Measurements from ENCODE around the gene TMEM132C. TPM values are rescaled to one million over a fixed set of nuclear protein-coding genes. Genes with fewer than 3 reads are reported as not detected.

Gene TMEM132C
- total RNA-seq, 6 experiments from 2014 or later = 0.04 to 0.19 (median 0.06) TPM; not detected in 3

DNA sequence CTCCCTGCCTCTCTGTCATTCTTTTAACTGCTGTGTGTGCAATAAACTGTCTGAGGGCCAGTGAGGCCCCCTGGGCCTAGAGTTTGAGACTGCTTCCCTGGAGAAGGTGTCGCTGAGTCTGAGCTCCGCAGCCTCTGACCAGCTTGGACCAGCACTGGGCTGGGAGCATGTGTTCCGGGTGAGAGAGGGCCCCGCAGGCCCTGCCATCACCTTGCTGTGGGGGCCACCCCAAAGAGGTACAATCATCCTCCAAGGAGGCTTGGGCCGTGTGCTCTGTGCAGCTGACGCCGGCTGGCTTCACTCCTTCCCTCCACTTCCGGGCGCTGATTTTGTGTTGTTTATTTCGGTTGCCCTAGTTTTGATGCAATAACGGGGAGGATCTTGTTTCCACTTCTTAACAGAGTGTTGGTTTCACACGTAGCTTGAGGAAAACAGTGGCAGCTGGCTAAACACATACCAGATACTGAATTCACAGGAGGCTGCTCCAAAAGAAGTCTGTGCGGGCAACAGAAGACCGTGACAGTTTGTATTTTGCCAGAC lies 121.6 kb downstream of the TMEM132C start:
- WGBS (ENCODE audit: insufficient coverage, low coverage, low lambda C conversion rate, missing lambda C conversion rate) = 40% methylated on average over 9 of the region's 14 CpGs
- Histone ChIP-seq H3K4me1 (no peaks in the 10 kb centered on the region), H3K9me3 (no peaks in the 10 kb centered on the region), H3K27ac (no peak overlapping the region), H3K27me3 (no peaks in the 10 kb centered on the region), H3K36me3 (no peaks in the 10 kb centered on the region), H3K4me3 (no peak overlapping the region)
- TF ChIP-seq, protein P1, sequence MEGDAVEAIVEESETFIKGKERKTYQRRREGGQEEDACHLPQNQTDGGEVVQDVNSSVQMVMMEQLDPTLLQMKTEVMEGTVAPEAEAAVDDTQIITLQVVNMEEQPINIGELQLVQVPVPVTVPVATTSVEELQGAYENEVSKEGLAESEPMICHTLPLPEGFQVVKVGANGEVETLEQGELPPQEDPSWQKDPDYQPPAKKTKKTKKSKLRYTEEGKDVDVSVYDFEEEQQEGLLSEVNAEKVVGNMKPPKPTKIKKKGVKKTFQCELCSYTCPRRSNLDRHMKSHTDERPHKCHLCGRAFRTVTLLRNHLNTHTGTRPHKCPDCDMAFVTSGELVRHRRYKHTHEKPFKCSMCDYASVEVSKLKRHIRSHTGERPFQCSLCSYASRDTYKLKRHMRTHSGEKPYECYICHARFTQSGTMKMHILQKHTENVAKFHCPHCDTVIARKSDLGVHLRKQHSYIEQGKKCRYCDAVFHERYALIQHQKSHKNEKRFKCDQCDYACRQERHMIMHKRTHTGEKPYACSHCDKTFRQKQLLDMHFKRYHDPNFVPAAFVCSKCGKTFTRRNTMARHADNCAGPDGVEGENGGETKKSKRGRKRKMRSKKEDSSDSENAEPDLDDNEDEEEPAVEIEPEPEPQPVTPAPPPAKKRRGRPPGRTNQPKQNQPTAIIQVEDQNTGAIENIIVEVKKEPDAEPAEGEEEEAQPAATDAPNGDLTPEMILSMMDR (IDR thresholded peaks at IDR 0.05) = no peak
- TF ChIP-seq POLR2A (IDR thresholded peaks at IDR 0.05) = no peak
- intact Hi-C loops (cut with DNase I) = no loop called here
- no peak for DNase-seq
- no peak for ATAC-seq

DNA sequence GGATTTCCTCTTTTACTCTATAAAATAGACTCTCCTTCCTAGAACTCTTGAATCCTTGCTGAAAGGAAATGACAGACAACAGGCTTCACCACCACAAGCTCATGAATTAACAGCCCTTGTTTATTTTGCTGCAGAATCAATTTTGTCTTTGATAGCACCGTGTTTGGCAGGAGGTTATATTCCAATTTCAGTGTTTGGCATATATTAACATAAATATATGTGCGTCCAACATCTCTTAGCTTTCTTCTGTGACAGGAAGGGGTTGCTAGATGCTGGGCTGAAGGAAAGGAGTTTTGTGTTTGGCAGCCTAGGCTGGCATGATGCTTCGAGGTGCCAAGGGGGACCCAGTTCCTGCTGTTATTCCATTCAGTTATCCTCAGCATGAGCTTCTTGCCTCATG lies 126.4 kb downstream of the TMEM132C start:
- TF ChIP-seq POLR2A (IDR thresholded peaks at IDR 0.05) = no peak
- TF ChIP-seq, protein P1 (IDR thresholded peaks at IDR 0.05) = no peak
- no peak overlapping the region for H3K27ac ChIP-seq
- no peaks in the 10 kb centered on the region for H3K36me3 ChIP-seq
- no peaks in the 10 kb centered on the region for H3K4me1 ChIP-seq
- H3K9me3 ChIP-seq = no peaks in the 10 kb centered on the region
- DNase-seq = no peak
- 56% methylated on average over 3 of the region's 3 CpGs for WGBS (ENCODE audit: insufficient coverage, low coverage, low lambda C conversion rate, missing lambda C conversion rate)
- ATAC-seq = no peak
- intact Hi-C loops (cut with DNase I) = no loop called here
- no peaks in the 10 kb centered on the region for H3K27me3 ChIP-seq
- H3K4me3 ChIP-seq = no peak overlapping the region

DNA sequence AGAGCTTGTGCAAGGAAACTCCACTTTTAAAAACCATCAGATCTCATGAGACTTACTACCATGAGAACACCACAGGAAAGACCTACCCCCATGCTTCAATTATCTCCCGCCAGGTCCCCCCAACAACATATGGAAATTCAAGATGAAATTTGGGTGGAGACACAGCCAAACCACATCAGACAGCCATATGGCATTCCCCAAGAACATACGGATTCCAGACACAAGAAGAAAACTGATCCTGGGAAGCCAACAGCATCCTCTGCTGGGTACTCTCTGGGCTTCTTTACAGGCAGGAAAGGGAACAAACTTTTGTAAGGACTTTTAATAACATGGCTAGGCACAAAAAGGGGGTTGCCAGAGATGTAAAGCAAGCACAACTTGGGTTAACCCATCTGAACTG lies 127.2 kb downstream of the TMEM132C start:
- Histone ChIP-seq H3K4me1 (no peaks in the 10 kb centered on the region), H3K4me3 (no peak overlapping the region), H3K36me3 (no peaks in the 10 kb centered on the region), H3K27me3 (no peaks in the 10 kb centered on the region), H3K27ac (no peak overlapping the region), H3K9me3 (no peaks in the 10 kb centered on the region)
- DNase-seq (no peak), ATAC-seq (no peak)
- WGBS (ENCODE audit: insufficient coverage, low coverage, low lambda C conversion rate, missing lambda C conversion rate) = 81% methylated on average over 2 of the region's 2 CpGs
- no peak for TF ChIP-seq POLR2A (IDR thresholded peaks at IDR 0.05)
- TF ChIP-seq, protein P1 (IDR thresholded peaks at IDR 0.05) = no peak
- intact Hi-C loops (cut with DNase I) = no loop called here

DNA sequence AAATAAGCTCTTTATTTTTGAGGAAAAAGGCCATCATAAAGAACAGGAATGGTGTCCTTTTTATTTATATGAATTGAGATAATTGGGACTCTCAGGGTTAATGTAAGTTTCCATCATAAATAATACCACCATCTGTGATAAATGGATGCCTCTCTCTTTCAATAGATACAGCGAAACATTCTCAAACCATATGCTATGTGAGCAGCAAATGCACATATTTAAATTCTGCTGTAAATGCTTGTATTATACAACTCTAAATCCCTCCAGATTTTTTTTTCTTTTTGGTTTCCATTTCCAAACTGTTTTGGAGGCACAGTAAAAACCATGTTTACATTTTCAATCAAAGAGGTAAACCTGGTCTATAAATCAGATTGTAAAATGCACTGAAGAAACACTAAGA lies 132.3 kb downstream of the TMEM132C start:
- H3K4me3 ChIP-seq = no peak overlapping the region
- intact Hi-C loops (cut with DNase I) = no loop called here
- no peaks in the 10 kb centered on the region for H3K9me3 ChIP-seq
- no peaks in the 10 kb centered on the region for H3K4me1 ChIP-seq
- H3K27ac ChIP-seq = no peak overlapping the region
- WGBS (ENCODE audit: insufficient coverage, low coverage, low lambda C conversion rate, missing lambda C conversion rate) = 63% methylated on average over 1 of the region's 1 CpG
- ATAC-seq (no peak), DNase-seq (no peak)
- H3K27me3 ChIP-seq = no peaks in the 10 kb centered on the region
- TF ChIP-seq POLR2A (IDR thresholded peaks at IDR 0.05) = no peak
- TF ChIP-seq, protein P1 (IDR thresholded peaks at IDR 0.05) = no peak
- no peaks in the 10 kb centered on the region for H3K36me3 ChIP-seq

All from right lobe of liver (tissue), 6 donors.